Measurements from ENCODE around the gene ARAP2.

DNA sequence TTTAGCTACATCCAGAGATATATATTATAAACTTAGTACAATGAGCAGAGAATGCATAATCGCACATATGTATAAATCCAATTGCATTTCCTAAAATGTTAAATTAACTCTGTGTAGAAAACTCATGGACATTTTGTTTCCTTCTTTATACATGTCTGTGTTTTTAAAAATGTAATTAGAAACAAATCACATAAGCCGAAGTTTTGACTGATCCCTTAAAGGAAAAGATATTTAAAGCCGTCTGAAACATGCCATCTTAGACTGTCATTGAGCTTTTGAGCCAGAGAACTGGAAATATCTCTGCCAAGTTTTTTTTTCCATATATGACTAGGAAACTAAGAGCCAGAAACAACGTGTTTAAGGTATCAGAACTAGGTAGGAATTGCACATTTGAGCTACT, 107.0 kb downstream of the ARAP2 start:
- TF ChIP-seq CTCF (IDR thresholded peaks at IDR 0.05), result no peak
- TF ChIP-seq POLR2A (IDR thresholded peaks at IDR 0.05), result no peak
